PFSK-1 (cell line): ENCODE results near the gene ATF6.

ENCODE experiments used
- FOXP2 ChIP-seq: optimal IDR thresholded peaks from 2 replicates; pipeline ENCODE3; 2011; ENCODE audit warnings: borderline replicate concordance, control low read depth, inconsistent platforms; ENCODE audit not compliant: insufficient read depth; ENCODE audit errors: extremely low read length, extremely low read depth
- POLR2AphosphoS5 ChIP-seq: IDR thresholded peaks from 2 replicates; pipeline ENCODE4 v1.6.1; 2012; ENCODE audit warnings: low read depth, mild to moderate bottlenecking, control low read depth, low read length, moderate library complexity
- TAF1 ChIP-seq: IDR thresholded peaks from 2 replicates; pipeline ENCODE4 v1.6.1; 2012; ENCODE audit warnings: low read length, control low read depth, borderline replicate concordance; ENCODE audit not compliant: insufficient read depth
- TF ChIP-seq, protein P1 (sequence below), 2 experiments: IDR thresholded peaks; 2 replicates each; pipeline versions ENCODE4 v1.6.1 to v1.8.0; 2011 to 2012; ENCODE audit warnings: low read depth in 2 of 2, low read length in 2 of 2, control low read depth in 1 of 2, inconsistent platforms in 1 of 2, mild to moderate bottlenecking in 1 of 2, moderate library complexity in 1 of 2; ENCODE audit not compliant: insufficient read depth in 1 of 2

DNA sequence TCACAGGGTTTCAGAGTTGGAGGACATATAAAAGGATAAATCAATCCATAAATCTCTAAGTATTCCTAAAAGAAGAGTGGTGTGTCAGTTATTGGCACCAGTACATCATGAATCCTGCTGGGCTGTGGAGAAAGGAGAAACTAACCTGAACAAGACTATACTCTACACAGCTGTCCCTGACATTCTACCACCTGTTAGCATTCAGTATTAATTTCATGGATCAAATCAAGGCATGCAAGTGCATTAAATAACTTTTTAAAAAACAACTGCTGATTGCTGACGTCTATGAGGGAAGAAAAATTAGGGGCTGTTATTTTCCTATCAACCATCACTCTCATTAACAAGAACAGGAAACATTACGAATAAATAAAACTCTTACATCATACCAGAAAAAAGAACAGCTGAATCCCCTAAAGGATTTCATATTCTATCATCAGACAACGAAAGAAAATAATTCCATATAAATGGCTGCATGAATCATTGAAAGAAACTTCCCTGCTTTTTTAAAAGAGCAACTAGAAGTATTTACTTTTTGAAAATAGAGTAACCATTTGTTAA is 121.7 kb downstream of the ATF6 start:
- TF ChIP-seq POLR2AphosphoS5 = no peak
- no peak for TF ChIP-seq FOXP2
- TF ChIP-seq, protein P1, sequence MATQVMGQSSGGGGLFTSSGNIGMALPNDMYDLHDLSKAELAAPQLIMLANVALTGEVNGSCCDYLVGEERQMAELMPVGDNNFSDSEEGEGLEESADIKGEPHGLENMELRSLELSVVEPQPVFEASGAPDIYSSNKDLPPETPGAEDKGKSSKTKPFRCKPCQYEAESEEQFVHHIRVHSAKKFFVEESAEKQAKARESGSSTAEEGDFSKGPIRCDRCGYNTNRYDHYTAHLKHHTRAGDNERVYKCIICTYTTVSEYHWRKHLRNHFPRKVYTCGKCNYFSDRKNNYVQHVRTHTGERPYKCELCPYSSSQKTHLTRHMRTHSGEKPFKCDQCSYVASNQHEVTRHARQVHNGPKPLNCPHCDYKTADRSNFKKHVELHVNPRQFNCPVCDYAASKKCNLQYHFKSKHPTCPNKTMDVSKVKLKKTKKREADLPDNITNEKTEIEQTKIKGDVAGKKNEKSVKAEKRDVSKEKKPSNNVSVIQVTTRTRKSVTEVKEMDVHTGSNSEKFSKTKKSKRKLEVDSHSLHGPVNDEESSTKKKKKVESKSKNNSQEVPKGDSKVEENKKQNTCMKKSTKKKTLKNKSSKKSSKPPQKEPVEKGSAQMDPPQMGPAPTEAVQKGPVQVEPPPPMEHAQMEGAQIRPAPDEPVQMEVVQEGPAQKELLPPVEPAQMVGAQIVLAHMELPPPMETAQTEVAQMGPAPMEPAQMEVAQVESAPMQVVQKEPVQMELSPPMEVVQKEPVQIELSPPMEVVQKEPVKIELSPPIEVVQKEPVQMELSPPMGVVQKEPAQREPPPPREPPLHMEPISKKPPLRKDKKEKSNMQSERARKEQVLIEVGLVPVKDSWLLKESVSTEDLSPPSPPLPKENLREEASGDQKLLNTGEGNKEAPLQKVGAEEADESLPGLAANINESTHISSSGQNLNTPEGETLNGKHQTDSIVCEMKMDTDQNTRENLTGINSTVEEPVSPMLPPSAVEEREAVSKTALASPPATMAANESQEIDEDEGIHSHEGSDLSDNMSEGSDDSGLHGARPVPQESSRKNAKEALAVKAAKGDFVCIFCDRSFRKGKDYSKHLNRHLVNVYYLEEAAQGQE (IDR thresholded peaks at IDR 0.05; ENCODE audit: insufficient read depth in 1 of 2, low read depth in 2 of 2, low read length in 2 of 2) = no peak
- TF ChIP-seq TAF1 = no peak
